ENCODE results near the gene MYH15.

Gene MYH15

GRCh38 chr3:108525971-108526370 lies 15.6 kb upstream of the MYH15 start:
- H3K27me3 Mint-ChIP-seq = no peaks in the 10 kb centered on the region
- peaks cover 4% of the 10 kb centered on the region in 2 donors for H3K9me3 Mint-ChIP-seq
- no peak overlapping the region for H3K27ac Mint-ChIP-seq
- DNase-seq (no peak), ATAC-seq (replicated peaks) (no peak)
- no peak overlapping the region for H3K4me3 Mint-ChIP-seq
- H3K36me3 Mint-ChIP-seq = no peaks in the 10 kb centered on the region
- H3K4me1 Mint-ChIP-seq = peaks cover 17 to 33% of the 10 kb centered on the region in 2 donors

GRCh38 chr3:108525256-108525655 lies 14.9 kb upstream of the MYH15 start:
- Mint-ChIP-seq H3K4me3 (no peak overlapping the region), H3K27ac (no peak overlapping the region), H3K4me1 (peaks cover 17 to 29% of the 10 kb centered on the region in 2 donors), H3K9me3 (peaks cover 4% of the 10 kb centered on the region in 2 donors), H3K36me3 (no peaks in the 10 kb centered on the region), H3K27me3 (no peaks in the 10 kb centered on the region)
- no peak for ATAC-seq (replicated peaks)
- no peak for DNase-seq

- Mint-ChIP-seq H3K27me3 (no peaks in the 10 kb centered on the region), H3K4me1 (peaks cover 12 to 22% of the 10 kb centered on the region in 2 donors), H3K36me3 (no peaks in the 10 kb centered on the region), H3K9me3 (peaks cover 2 to 4% of the 10 kb centered on the region in 2 donors), H3K27ac (no peak overlapping the region), H3K4me3 (no peak overlapping the region)
- ATAC-seq (replicated peaks) = no peak
- no peak for DNase-seq
These were observed 14.1 kb upstream of the MYH15 start for GRCh38 chr3:108524537-108524936.

- Mint-ChIP-seq H3K36me3 (no peaks in the 10 kb centered on the region), H3K4me1 (no peaks in the 10 kb centered on the region), H3K27me3 (peaks cover 0 to 6% of the 10 kb centered on the region in 2 donors), H3K27ac (no peak overlapping the region), H3K4me3 (no peak overlapping the region), H3K9me3 (no peaks in the 10 kb centered on the region)
- ATAC-seq (replicated peaks) (no peak), DNase-seq (no peak)
These were observed 8.5 kb upstream of the MYH15 start for GRCh38 chr3:108518895-108519294.

GRCh38 chr3:108516881-108517280 lies 6.5 kb upstream of the MYH15 start:
- ATAC-seq (replicated peaks) = no peak
- no peaks in the 10 kb centered on the region for H3K36me3 Mint-ChIP-seq

GRCh38 chr3:108513961-108514360 lies 3.6 kb upstream of the MYH15 start:
- ATAC-seq (replicated peaks) = no peak
- DNase-seq = no peak
- Mint-ChIP-seq H3K4me3 (no peak overlapping the region), H3K36me3 (no peaks in the 10 kb centered on the region), H3K9me3 (no peaks in the 10 kb centered on the region), H3K27ac (no peak overlapping the region), H3K27me3 (peaks cover 0 to 6% of the 10 kb centered on the region in 2 donors), H3K4me1 (peaks cover 1 to 5% of the 10 kb centered on the region in 2 donors)

More at GRCh38 chr3:108516881-108517280, 6.5 kb upstream of the MYH15 start:
- no peak for DNase-seq
- H3K27me3 Mint-ChIP-seq = peaks cover 0 to 6% of the 10 kb centered on the region in 2 donors
- peaks cover 0 to 5% of the 10 kb centered on the region in 2 donors for H3K4me1 Mint-ChIP-seq
- H3K27ac Mint-ChIP-seq = no peak overlapping the region
- no peaks in the 10 kb centered on the region for H3K9me3 Mint-ChIP-seq
- no peak overlapping the region for H3K4me3 Mint-ChIP-seq

- peaks cover 1 to 5% of the 10 kb centered on the region in 2 donors for H3K4me1 Mint-ChIP-seq
- no peak for ATAC-seq (replicated peaks)
- no peak overlapping the region for H3K27ac Mint-ChIP-seq
- no peaks in the 10 kb centered on the region for H3K9me3 Mint-ChIP-seq
- DNase-seq = no peak
- no peaks in the 10 kb centered on the region for H3K36me3 Mint-ChIP-seq
- no peak overlapping the region for H3K4me3 Mint-ChIP-seq
- H3K27me3 Mint-ChIP-seq = no peaks in the 10 kb centered on the region
These were observed 2.3 kb upstream of the MYH15 start for GRCh38 chr3:108512671-108513070.

GRCh38 chr3:108511490-108511889 lies 1.1 kb upstream of the MYH15 start:
- H3K4me1 Mint-ChIP-seq = peaks cover 1 to 5% of the 10 kb centered on the region in 2 donors
- DNase-seq (no peak), ATAC-seq (replicated peaks) (no peak)
- H3K9me3 Mint-ChIP-seq = no peaks in the 10 kb centered on the region
- H3K4me3 Mint-ChIP-seq = no peak overlapping the region
- H3K36me3 Mint-ChIP-seq = no peaks in the 10 kb centered on the region
- no peaks in the 10 kb centered on the region for H3K27me3 Mint-ChIP-seq
- H3K27ac Mint-ChIP-seq = no peak overlapping the region

GRCh38 chr3:108511055-108511454 lies 659 bp upstream of the MYH15 start:
- H3K4me1 Mint-ChIP-seq = peaks cover 1 to 5% of the 10 kb centered on the region in 2 donors
- ATAC-seq (replicated peaks) (no peak), DNase-seq (no peak)
- no peaks in the 10 kb centered on the region for H3K36me3 Mint-ChIP-seq
- H3K4me3 Mint-ChIP-seq = no peak overlapping the region
- no peaks in the 10 kb centered on the region for H3K9me3 Mint-ChIP-seq
- H3K27me3 Mint-ChIP-seq = no peaks in the 10 kb centered on the region
- H3K27ac Mint-ChIP-seq = no peak overlapping the region

- no peaks in the 10 kb centered on the region for H3K9me3 Mint-ChIP-seq
- no peaks in the 10 kb centered on the region for H3K36me3 Mint-ChIP-seq
- ATAC-seq (replicated peaks) (no peak), DNase-seq (no peak)
- H3K27ac Mint-ChIP-seq = no peak overlapping the region
- no peaks in the 10 kb centered on the region for H3K27me3 Mint-ChIP-seq
- H3K4me3 Mint-ChIP-seq = no peak overlapping the region
- H3K4me1 Mint-ChIP-seq = peaks cover 1 to 5% of the 10 kb centered on the region in 2 donors
These were observed 525 bp downstream of the MYH15 start for GRCh38 chr3:108509871-108510270.

- H3K27me3 Mint-ChIP-seq = no peaks in the 10 kb centered on the region
- peaks cover 1 to 5% of the 10 kb centered on the region in 2 donors for H3K4me1 Mint-ChIP-seq
- H3K9me3 Mint-ChIP-seq = no peaks in the 10 kb centered on the region
- ATAC-seq (replicated peaks) (no peak), DNase-seq (no peak)
- H3K4me3 Mint-ChIP-seq = no peak overlapping the region
- H3K27ac Mint-ChIP-seq = no peak overlapping the region
- H3K36me3 Mint-ChIP-seq = no peaks in the 10 kb centered on the region
These were observed 1.1 kb downstream of the MYH15 start for GRCh38 chr3:108509263-108509662.

- peaks cover under 1 to 1% of the 10 kb centered on the region in 2 donors for H3K4me1 Mint-ChIP-seq
- no peaks in the 10 kb centered on the region for H3K9me3 Mint-ChIP-seq
- DNase-seq = no peak
- no peaks in the 10 kb centered on the region for H3K36me3 Mint-ChIP-seq
- no peaks in the 10 kb centered on the region for H3K27me3 Mint-ChIP-seq
- ATAC-seq (replicated peaks) = no peak
- H3K27ac Mint-ChIP-seq = no peak overlapping the region
- H3K4me3 Mint-ChIP-seq = no peak overlapping the region
These were observed 2.5 kb downstream of the MYH15 start for GRCh38 chr3:108507902-108508301.

GRCh38 chr3:108505811-108506210 lies 4.6 kb downstream of the MYH15 start:
- H3K36me3 Mint-ChIP-seq = no peaks in the 10 kb centered on the region
- H3K4me3 Mint-ChIP-seq = no peak overlapping the region
- DNase-seq = no peak

GRCh38 chr3:108503722-108504121 lies 6.7 kb downstream of the MYH15 start:
- Mint-ChIP-seq H3K4me3 (no peak overlapping the region), H3K27me3 (no peaks in the 10 kb centered on the region), H3K9me3 (no peaks in the 10 kb centered on the region), H3K4me1 (no peaks in the 10 kb centered on the region), H3K27ac (no peak overlapping the region), H3K36me3 (no peaks in the 10 kb centered on the region)
- DNase-seq (no peak), ATAC-seq (replicated peaks) (no peak)

More at GRCh38 chr3:108505811-108506210, 4.6 kb downstream of the MYH15 start:
- no peak overlapping the region for H3K27ac Mint-ChIP-seq
- no peaks in the 10 kb centered on the region for H3K4me1 Mint-ChIP-seq
- H3K9me3 Mint-ChIP-seq = no peaks in the 10 kb centered on the region
- no peak for ATAC-seq (replicated peaks)
- no peaks in the 10 kb centered on the region for H3K27me3 Mint-ChIP-seq

GRCh38 chr3:108501535-108501934 lies 8.9 kb downstream of the MYH15 start:
- ATAC-seq (replicated peaks) = no peak
- no peak for DNase-seq
- Mint-ChIP-seq H3K4me3 (no peak overlapping the region), H3K36me3 (no peaks in the 10 kb centered on the region), H3K27ac (no peak overlapping the region), H3K27me3 (no peaks in the 10 kb centered on the region), H3K4me1 (no peaks in the 10 kb centered on the region), H3K9me3 (no peaks in the 10 kb centered on the region)

GRCh38 chr3:108500728-108501127 lies 9.7 kb downstream of the MYH15 start:
- DNase-seq = no peak
- ATAC-seq (replicated peaks) = no peak
- no peak overlapping the region for H3K4me3 Mint-ChIP-seq
- no peaks in the 10 kb centered on the region for H3K27me3 Mint-ChIP-seq
- H3K27ac Mint-ChIP-seq = no peak overlapping the region
- H3K4me1 Mint-ChIP-seq = no peaks in the 10 kb centered on the region
- no peaks in the 10 kb centered on the region for H3K36me3 Mint-ChIP-seq
- H3K9me3 Mint-ChIP-seq = no peaks in the 10 kb centered on the region

Data from stimulated activated naive B cell treated with anti-CD40 and anti-IgM and Interleukin-4, amounts not matched to agents 10 μg/mL and 1 μg/mL and 100 μg/mL, for 72 hours (primary cell).